IPS-20b (cell line): Measurements from ENCODE around the gene MARCHF9.

ENCODE experiments used
- H3K27ac ChIP-seq: one replicate; pipeline ENCODE4 v1.5.1; 2013; ENCODE audit warnings: low read length
- H3K27me3 ChIP-seq: 2 replicates; pipeline ENCODE4 v1.6.1; 2013; ENCODE audit warnings: mild to moderate bottlenecking, low read length, inconsistent platforms; ENCODE audit not compliant: insufficient read depth
- H3K36me3 ChIP-seq: 2 replicates; pipeline ENCODE4 v1.6.1; 2013; ENCODE audit warnings: low read depth, mild to moderate bottlenecking, inconsistent platforms, low read length, moderate library complexity; ENCODE audit not compliant: insufficient read depth
- H3K4me1 ChIP-seq: 2 replicates; pipeline ENCODE4 v1.6.1; 2013; ENCODE audit warnings: mild to moderate bottlenecking, control low read depth, inconsistent platforms, low read length, moderate library complexity; ENCODE audit not compliant: insufficient read depth
- H3K4me3 ChIP-seq: 2 replicates; pipeline ENCODE4 v1.5.1; 2013; ENCODE audit warnings: mild to moderate bottlenecking, low read length, inconsistent platforms
- H3K9ac ChIP-seq: 2 replicates; pipeline ENCODE4 v1.6.1; 2013; ENCODE audit warnings: low read depth, mild to moderate bottlenecking, inconsistent platforms, low read length, moderate library complexity
- H3K9me3 ChIP-seq: 2 replicates; pipeline ENCODE4 v1.6.1; 2013; ENCODE audit warnings: mild to moderate bottlenecking, low read depth, low read length, inconsistent platforms; ENCODE audit not compliant: insufficient read depth

MARCHF9 gene

DNA sequence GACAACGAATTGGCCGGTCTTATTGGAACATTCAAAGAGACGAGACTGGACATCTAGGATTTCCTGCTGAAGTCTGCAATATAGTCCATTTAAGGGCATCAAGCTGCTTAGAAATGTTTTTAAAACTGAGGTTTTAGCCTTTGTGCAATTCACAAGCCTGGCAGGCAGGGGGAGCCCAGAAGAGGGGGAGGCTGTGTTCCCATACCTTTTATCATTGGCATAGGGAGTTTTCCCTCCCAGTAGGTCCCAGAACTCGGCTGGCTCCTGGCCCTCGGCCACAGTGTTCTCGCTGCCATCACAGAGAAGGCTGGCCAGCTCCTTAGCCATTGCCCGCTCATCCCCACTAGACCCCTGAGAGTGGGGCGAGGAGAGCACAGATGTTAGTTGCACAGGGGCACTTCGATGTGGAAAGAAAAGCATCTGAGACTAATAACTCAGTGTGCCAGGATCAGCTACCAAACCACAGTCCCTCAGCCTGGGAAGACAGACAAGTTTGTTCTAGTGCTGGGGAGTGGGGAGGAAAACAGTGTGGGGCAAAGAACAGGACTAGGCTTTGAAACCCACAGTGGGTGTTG lies 48.5 kb downstream of the MARCHF9 start:
- Histone ChIP-seq H3K9ac (no peak overlapping the region), H3K36me3 (peaks cover 14% of the 10 kb centered on the region; the same call in 1 of the 2 replicates), H3K27me3 (no peaks in the 10 kb centered on the region), H3K4me1 (no peaks in the 10 kb centered on the region), H3K27ac (no peak overlapping the region), H3K4me3 (no peak overlapping the region), H3K9me3 (no peaks in the 10 kb centered on the region)

DNA sequence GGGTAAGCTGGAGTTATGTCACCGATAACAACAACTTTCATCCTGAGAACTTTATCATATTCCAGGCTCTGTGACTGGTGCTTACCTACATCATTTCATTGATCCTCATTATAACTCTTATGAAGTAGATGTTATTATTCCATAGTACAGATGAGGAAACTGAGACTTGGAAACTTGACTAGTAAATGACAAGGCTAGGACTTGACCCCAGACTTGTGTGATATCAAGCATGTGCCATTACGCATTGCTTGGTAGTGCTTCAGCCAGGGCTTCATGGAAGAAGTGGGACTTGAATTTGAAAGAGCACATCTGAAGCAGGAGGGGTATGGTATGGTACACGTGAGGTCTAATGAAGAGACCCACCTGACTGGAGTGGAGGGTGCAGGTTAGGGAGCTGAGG lies 51.8 kb downstream of the MARCHF9 start:
- peaks cover 4% of the 10 kb centered on the region; the same call in 1 of the 2 replicates for H3K36me3 ChIP-seq

DNA sequence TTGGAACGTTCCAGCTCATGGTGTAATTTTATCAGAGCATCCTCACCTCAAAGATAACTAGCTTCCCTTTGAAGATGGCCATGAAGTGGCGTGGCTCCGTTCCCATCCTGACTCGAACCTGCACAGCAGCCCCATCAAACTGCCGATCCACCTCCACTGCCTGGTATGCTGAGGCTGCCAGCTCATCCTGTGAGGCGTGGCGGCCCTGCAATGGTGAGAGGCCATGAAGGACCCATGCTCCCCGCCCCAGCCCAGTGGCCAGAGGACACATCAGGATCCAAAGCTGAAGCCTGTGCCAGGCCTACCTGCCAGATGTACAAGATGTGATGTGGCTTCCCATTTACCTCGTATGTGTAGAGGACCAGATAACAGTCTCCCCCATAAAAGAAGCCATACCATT lies 52.4 kb downstream of the MARCHF9 start:
- Histone ChIP-seq H3K36me3 (peaks cover 4% of the 10 kb centered on the region; the same call in 1 of the 2 replicates), H3K4me1 (no peaks in the 10 kb centered on the region), H3K9ac (no peak overlapping the region), H3K27me3 (no peaks in the 10 kb centered on the region), H3K4me3 (no peak overlapping the region), H3K27ac (no peak overlapping the region), H3K9me3 (no peaks in the 10 kb centered on the region)

More for the DNA sequence above, 51.8 kb downstream of the MARCHF9 start:
- Histone ChIP-seq H3K9ac (no peak overlapping the region), H3K27me3 (no peaks in the 10 kb centered on the region), H3K9me3 (no peaks in the 10 kb centered on the region), H3K4me3 (no peak overlapping the region), H3K27ac (no peak overlapping the region), H3K4me1 (no peaks in the 10 kb centered on the region)

DNA sequence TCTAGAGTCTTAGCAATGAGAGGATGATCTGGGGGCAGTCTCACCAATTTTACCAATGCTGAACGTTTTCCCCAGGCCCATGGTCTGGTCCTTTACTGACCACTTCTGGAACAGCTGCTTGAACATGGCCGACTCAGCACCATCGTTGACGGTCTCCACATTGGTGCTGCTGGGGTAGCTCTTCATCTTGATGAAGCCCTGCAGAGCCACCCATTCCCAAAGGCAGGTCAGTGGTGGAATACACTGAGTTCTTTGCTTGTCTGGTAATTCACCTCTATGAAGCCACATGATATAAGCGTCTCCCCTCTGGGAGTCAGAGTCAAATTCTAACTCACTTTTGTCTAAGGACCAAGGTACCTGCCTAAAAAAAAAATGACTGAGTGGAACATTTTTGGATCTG lies 53.4 kb downstream of the MARCHF9 start:
- H3K36me3 ChIP-seq, result peaks cover 4% of the 10 kb centered on the region; the same call in 1 of the 2 replicates
- no peaks in the 10 kb centered on the region for H3K27me3 ChIP-seq
- no peak overlapping the region for H3K4me3 ChIP-seq
- no peaks in the 10 kb centered on the region for H3K9me3 ChIP-seq
- no peaks in the 10 kb centered on the region for H3K4me1 ChIP-seq
- H3K27ac ChIP-seq, result no peak overlapping the region
- no peak overlapping the region for H3K9ac ChIP-seq

DNA sequence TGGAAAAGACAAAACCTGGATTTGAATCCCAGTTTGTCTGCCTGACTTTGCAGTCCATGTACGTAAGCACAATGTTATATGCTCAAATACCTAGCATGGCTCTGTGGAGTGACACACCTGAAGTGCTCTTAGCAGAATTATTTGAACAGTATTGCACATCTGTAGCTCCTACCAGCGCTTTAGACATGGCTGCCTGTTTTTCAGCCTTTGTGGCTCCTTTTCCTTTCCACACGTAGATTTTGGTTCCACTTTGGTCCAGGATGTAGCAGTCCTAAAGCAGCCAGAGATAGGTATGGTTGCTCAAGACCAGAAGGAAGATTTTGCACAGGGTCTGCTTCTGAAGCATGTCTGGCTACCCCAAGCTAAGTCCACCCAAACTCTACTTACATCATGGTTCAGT lies 54.5 kb downstream of the MARCHF9 start:
- H3K27me3 ChIP-seq, result no peaks in the 10 kb centered on the region
- no peak overlapping the region for H3K4me3 ChIP-seq
- no peaks in the 10 kb centered on the region for H3K4me1 ChIP-seq
- H3K27ac ChIP-seq, result no peak overlapping the region
- H3K9me3 ChIP-seq, result no peaks in the 10 kb centered on the region
- H3K36me3 ChIP-seq, result no peaks in the 10 kb centered on the region; the same call in 1 of the 2 replicates
- no peak overlapping the region for H3K9ac ChIP-seq
